Activated T-cell treated with anti-CD3 and anti-CD28 coated beads, Interleukin-2, amount 50 U/mL, for 4 hours (primary cell): ENCODE data around the gene LRRC26. TPM values are rescaled to one million over a fixed set of nuclear protein-coding genes. Genes with fewer than 3 reads are reported as not detected.
A peak's percentile ranks its signal among the peaks of the same experiment; 100 is the strongest.

Experiments used
- ATAC-seq, 2 donors: fragments of 200-7000 bp; cut with Tn5 transposase; one replicate each; pipeline ENCODE4 v1.10.0; 2021
- DNase-seq: peaks from one replicate; pipeline ENCODE4 v3.0.0-alpha.2; 2020
- H3K27me3 Mint-ChIP-seq: one replicate; pipeline ENCODE4 v1.8.0; 2021; ENCODE audit warnings: low read depth, mixed read lengths
- H3K36me3 Mint-ChIP-seq: one replicate; pipeline ENCODE4 v1.8.0; 2022; ENCODE audit warnings: mixed read lengths; ENCODE audit not compliant: insufficient read depth
- H3K4me1 Mint-ChIP-seq: one replicate; pipeline ENCODE4 v1.8.0; 2021; ENCODE audit warnings: low read depth, mixed read lengths
- H3K4me3 Mint-ChIP-seq: one replicate; pipeline ENCODE4 v1.8.0; 2021; ENCODE audit warnings: mild to moderate bottlenecking, moderate library complexity, mixed read lengths
- H3K9me3 Mint-ChIP-seq: one replicate; pipeline ENCODE4 v1.8.0; 2021; ENCODE audit warnings: mixed read lengths
- total RNA-seq, 3 donors: library from RNA; stranded (reverse); gene quantifications; one replicate each; pipeline ENCODE4 v1.2.1, GENCODE V29; 2021

The LRRC26 gene
- total RNA-seq, 3 donors from 2014 or later = 0.18 TPM; not detected in 2

DNA sequence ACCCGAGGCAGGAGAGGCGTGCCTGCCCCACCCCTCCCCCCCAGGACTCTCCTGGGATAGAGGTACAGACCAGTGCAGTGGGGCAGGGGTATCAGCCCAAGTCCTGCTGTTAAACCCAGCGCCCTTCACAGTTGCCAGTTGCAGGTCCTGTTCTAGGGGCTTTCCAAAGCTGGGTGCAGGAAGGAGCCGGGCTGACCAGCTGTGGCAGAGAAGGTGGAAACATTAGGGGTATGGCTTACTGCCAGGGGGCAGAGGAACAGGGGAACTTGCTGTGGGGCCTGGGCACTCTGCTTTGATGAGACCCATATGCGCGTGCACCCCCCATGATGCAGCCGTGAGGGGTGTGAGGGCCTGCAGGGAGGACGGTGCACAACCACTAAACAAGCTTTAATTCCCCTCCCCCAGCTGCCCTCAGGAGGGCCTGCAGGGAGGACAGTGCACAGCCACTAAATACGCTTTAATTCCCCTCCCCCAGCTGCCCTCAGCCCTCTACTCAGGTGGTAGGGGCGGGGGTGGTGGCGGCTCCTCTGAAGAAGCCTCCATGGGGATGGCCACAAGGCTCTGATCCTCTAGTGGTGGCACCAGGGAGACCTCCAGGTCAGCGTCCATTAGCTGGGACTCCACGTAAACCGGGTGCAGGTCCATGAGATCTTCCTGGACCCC, 766 bp upstream of the LRRC26 start:
- H3K4me3 Mint-ChIP-seq = no peak overlapping the region
- H3K36me3 Mint-ChIP-seq = no peaks in the 10 kb centered on the region
- H3K4me1 Mint-ChIP-seq = peaks cover 4% of the 10 kb centered on the region
- H3K27me3 Mint-ChIP-seq = peaks cover 31% of the 10 kb centered on the region
- ATAC-seq (no peak), DNase-seq (no peak)
- no peaks in the 10 kb centered on the region for H3K9me3 Mint-ChIP-seq

DNA sequence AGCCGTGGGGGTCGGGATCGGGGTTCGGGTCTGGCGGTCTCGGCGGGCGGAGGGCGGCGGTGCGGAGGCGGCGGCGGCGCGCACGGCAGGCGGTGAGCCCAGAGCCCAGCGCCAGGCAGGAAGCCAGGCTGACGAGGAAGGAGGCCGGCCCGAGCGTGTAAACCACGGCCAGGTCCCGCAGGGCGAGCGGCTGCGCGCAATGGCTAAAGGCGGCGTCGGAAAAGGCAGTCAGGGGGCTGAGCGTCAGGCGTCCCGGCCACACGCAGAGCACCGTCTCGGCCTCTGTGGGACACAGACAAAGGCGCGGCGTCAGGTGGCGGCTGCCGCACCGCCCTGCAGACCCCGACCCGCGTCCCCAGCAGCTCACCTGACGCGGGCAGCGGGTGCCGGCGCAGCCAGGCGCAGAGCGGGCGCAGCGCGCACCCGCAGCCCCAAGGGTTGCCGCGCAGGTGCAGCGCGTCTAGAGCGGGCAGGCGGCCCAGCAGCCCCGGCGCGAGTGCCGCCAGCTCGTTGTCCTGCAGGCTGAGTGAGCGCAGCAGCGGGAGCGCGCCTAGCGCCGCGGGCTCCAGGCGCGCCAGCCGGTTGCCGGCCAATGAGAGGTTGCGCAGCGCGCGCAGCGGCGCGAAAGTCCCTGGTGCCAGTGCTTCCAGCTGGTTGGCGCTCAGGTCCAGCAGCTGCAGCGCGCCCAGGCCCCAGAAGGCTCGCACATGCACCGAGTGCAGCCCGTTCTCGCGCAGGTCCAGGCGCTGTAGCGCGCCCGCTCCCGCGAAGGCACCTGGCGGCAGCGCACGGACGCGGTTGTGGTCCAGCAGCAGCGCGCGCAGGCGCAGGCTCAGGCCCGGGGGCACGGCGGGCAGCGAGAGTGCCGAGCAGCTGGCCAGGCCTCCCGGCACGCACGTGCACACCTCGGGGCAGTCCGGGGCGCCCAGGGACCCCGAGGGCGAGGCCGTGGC, 671 bp downstream of the LRRC26 start:
- Mint-ChIP-seq H3K4me1 (peaks cover 4% of the 10 kb centered on the region), H3K9me3 (no peaks in the 10 kb centered on the region), H3K36me3 (no peaks in the 10 kb centered on the region), H3K27me3 (peaks cover 44% of the 10 kb centered on the region), H3K4me3 (no peak overlapping the region)
- DNase-seq (no peak), ATAC-seq (peak; percentile 22 to 42)

GRCh38 chr9:137168573-137168903, 1.3 kb downstream of the LRRC26 start:
- Mint-ChIP-seq H3K9me3 (no peaks in the 10 kb centered on the region), H3K4me1 (peaks cover 4% of the 10 kb centered on the region), H3K36me3 (no peaks in the 10 kb centered on the region), H3K27me3 (peaks cover 47% of the 10 kb centered on the region), H3K4me3 (no peak overlapping the region)
- peak; percentile 24 to 31 for ATAC-seq
- no peak for DNase-seq

- DNase-seq (no peak), ATAC-seq (peak; percentile 4 to 21)
- no peak overlapping the region for H3K4me3 Mint-ChIP-seq
- no peaks in the 10 kb centered on the region for H3K36me3 Mint-ChIP-seq
- H3K4me1 Mint-ChIP-seq = peaks cover 4% of the 10 kb centered on the region
- H3K9me3 Mint-ChIP-seq = no peaks in the 10 kb centered on the region
- H3K27me3 Mint-ChIP-seq = peaks cover 46% of the 10 kb centered on the region
Measured at GRCh38 chr9:137167747-137168572, 1.9 kb downstream of the LRRC26 start.

- H3K4me3 Mint-ChIP-seq = no peak overlapping the region
- H3K9me3 Mint-ChIP-seq = no peaks in the 10 kb centered on the region
- peaks cover 48% of the 10 kb centered on the region for H3K27me3 Mint-ChIP-seq
- no peak for DNase-seq
- H3K4me1 Mint-ChIP-seq = peaks cover 4% of the 10 kb centered on the region
- H3K36me3 Mint-ChIP-seq = no peaks in the 10 kb centered on the region
- no peak for ATAC-seq
Measured at GRCh38 chr9:137167277-137167746, 2.5 kb downstream of the LRRC26 start.

GRCh38 chr9:137166380-137167229, 3.2 kb downstream of the LRRC26 start:
- ATAC-seq (no peak), DNase-seq (no peak)
- Mint-ChIP-seq H3K4me1 (peaks cover 4% of the 10 kb centered on the region), H3K4me3 (no peak overlapping the region), H3K9me3 (no peaks in the 10 kb centered on the region), H3K27me3 (peaks cover 51% of the 10 kb centered on the region), H3K36me3 (no peaks in the 10 kb centered on the region)

DNA sequence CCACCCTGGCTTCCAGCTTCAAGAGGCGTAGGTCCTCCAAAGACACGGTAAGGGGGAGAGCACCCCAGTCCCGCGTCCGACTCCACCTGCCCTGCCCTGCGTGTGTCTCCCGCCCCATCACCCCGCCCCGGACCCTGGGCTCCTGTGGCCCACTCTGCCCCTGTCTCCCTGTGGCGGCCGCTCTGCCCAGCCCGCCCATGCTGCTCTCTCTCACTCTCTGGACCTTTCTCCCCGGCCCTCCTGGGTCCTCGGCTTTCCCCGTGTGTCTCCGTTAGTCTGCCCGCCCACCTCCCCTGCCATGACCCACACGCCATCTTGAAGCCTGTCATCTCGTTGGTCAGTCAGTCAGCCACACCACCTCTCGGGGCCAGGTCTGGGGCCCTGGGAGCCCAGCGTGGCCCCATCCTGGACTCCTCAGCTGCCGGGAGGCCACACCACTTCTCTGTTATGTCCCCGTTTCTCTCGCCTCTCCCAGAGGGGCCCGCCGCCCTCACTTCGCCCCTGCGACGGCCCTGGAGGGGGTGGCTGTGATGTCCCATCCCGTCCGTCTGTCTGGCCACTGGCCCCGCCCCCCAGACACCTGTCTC, 4.5 kb downstream of the LRRC26 start:
- Mint-ChIP-seq H3K4me3 (no peak overlapping the region), H3K27me3 (peaks cover 49% of the 10 kb centered on the region), H3K4me1 (peaks cover 4% of the 10 kb centered on the region), H3K9me3 (no peaks in the 10 kb centered on the region), H3K36me3 (no peaks in the 10 kb centered on the region)
- DNase-seq (no peak), ATAC-seq (no peak)

DNA sequence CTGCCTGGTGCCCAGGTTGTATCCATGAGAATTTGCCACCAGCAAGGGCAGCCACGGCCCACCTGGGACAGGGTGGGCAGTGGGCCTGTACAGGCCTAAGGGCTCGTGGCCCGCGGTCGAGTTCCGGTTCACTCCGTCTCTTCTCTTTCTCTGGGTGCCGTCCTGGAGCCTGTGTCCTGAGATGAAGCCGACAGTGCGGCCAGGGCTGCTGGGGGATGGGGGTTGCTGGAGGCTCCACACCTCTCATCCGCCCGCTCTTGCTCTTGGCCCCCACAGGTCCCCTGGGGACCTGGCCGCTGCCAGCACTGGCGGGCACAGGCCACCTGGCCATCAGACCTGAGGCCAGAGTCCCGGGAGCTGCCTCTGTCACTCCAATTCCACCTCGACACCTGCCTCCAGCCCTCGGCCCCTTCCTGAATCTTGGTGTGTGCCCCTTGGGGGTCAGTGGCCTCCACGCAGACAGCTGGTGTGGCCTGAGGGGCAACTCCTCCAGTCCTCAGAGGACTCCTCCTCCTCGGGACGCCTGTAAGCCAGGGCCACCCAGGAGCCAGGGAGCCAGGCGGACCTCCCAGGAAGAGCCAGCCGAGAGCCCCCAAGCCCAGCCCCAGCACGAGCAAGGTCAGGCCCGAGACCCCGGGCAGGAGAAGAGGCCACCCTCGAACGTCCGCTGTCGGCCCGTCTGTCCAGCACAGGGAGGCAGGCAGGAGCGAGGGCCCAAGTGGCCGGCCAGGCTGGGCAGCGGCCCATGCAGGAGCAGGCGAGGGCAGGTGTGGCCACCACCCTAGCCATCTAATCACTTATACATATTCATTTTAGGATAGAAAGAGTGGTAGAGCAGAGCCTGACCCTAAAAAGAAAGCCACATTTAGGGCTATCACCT, 5.2 kb downstream of the LRRC26 start:
- H3K36me3 Mint-ChIP-seq = no peaks in the 10 kb centered on the region
- no peaks in the 10 kb centered on the region for H3K9me3 Mint-ChIP-seq
- ATAC-seq (no peak), DNase-seq (no peak)
- H3K4me1 Mint-ChIP-seq = peaks cover 4% of the 10 kb centered on the region
- peaks cover 49% of the 10 kb centered on the region for H3K27me3 Mint-ChIP-seq
- H3K4me3 Mint-ChIP-seq = no peak overlapping the region

DNA sequence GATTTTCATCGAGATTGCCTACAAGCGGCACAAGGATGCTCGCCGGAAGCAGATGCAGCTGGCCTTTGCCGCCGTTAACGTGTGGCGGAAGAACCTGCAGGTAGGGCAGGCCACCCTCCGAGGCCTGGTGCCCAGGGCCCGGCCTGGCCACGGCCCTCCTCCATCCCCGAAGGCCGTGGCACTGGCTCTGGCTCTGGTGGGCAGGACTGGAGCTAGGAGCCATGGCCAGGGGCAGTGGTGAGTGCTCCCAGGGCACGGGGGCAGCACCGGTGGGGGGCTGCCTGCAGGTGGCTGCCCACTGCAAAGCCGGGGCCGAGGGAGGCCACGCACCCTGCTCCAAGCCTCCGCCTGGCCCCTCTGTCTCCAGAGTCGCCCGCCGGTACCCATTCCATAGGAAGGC, 6.0 kb downstream of the LRRC26 start:
- H3K4me1 Mint-ChIP-seq = peaks cover 8% of the 10 kb centered on the region
- peaks cover 54% of the 10 kb centered on the region for H3K27me3 Mint-ChIP-seq
- no peak overlapping the region for H3K4me3 Mint-ChIP-seq
- H3K36me3 Mint-ChIP-seq = no peaks in the 10 kb centered on the region
- no peaks in the 10 kb centered on the region for H3K9me3 Mint-ChIP-seq
- ATAC-seq (no peak), DNase-seq (no peak)

DNA sequence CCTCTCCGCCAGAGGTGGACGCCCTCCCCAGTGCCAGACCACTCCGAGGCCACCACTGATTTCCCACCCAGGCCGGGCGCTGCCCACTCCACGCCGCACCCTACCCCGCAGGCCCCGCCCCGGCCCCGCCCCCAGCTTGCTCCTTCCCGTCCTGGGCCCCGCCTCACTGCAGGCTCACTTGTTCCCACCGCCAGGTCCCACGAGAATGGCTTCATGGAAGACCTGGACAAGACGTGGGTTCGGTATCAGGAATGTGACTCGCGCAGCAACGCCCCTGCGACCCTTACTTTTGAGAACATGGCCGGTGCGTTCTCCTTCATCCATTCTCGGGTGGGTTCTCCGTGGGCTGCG, 6.5 kb downstream of the LRRC26 start:
- no peaks in the 10 kb centered on the region for H3K9me3 Mint-ChIP-seq
- no peak overlapping the region for H3K4me3 Mint-ChIP-seq
- H3K4me1 Mint-ChIP-seq = peaks cover 10% of the 10 kb centered on the region
- ATAC-seq (no peak), DNase-seq (no peak)
- H3K27me3 Mint-ChIP-seq = peaks cover 55% of the 10 kb centered on the region
- H3K36me3 Mint-ChIP-seq = no peaks in the 10 kb centered on the region

GRCh38 chr9:137162505-137163364, 7.1 kb downstream of the LRRC26 start:
- no peaks in the 10 kb centered on the region for H3K9me3 Mint-ChIP-seq
- peaks cover 61% of the 10 kb centered on the region for H3K27me3 Mint-ChIP-seq
- peak in 1 of 2 donors; percentile 46 for ATAC-seq
- H3K4me3 Mint-ChIP-seq = no peak overlapping the region
- H3K4me1 Mint-ChIP-seq = peaks cover 14% of the 10 kb centered on the region
- no peaks in the 10 kb centered on the region for H3K36me3 Mint-ChIP-seq
- no peak for DNase-seq
